Stimulated activated CD4-positive, alpha-beta T cell treated with anti-CD3 and anti-CD28 coated beads, Interleukin-1b, Interleukin-23, amount 100 ng/mL, for 48 hours (primary cell): ENCODE results near the gene CCDC50.

ENCODE experiments used
- DNase-seq: peaks from one replicate; pipeline ENCODE4 v3.0.0-alpha.2; 2020

The CCDC50 gene

DNA sequence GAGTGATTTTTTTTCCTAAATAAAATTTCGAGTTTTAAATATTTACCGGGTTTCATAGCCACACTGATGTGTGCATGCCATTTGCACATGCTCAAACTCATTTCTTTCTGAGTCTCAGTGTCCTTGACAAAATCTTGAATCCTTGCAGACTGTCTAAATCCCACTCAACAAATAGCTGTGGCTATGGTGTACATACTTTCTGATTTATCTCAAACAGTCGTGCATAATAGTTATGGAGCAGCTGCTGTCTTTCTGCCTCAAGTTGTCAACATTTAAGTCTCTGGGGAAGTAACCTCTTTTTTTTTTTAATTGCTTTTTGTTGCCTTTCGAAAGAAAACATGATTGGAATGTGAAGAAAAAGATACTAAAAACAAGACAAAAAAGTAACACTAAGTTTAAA is 53.9 kb downstream of the CCDC50 start:
- DNase-seq = no peak

DNA sequence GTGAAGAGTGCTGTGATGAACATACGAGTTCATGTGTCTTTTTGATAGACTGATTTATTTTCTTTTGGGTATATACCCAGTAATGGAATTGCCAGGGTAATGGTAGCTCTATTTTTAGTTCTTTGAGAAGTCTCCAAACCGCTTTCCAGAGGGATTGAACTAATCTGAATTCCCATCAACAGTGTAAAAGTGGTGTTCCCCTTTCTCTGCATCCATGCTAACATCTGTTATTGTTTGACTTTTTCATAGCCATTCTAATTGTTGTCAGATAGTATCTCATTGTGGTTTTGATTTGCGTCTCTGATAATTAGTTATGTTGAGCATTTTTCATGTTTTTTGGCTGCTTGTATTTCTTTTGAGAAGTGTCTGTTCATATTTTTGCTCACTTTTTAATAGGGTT is 55.9 kb downstream of the CCDC50 start:
- DNase-seq = no peak

DNA sequence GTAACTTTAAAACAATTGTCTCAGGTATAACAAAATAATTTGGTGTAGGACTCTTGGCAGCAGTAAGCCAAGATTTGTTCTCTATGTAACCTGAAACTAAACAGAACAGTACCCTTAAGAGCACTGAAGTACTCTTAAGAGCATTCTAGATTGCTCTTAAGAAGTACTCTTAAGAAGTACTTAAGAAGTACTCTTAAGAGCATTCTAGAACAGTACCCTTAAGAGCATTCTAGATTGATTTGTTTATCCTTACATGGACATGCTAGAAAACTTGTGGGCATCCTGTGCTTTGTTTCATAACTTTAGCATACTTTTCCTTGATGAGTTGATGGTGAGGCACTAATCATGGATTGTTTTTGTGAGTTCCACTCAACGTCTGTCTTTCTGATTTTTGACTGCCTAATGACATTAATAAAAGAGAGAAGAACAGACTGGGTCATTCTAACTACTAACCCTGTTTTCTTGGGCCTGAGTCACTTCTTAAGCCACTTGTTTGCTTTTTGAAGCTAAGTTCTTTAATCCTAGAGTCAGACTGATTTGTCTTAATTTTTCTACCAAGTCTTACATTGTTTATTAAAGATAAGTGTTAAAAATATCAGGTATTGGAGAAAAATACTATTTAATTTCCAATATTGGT is 58.4 kb downstream of the CCDC50 start:
- no peak for DNase-seq

DNA sequence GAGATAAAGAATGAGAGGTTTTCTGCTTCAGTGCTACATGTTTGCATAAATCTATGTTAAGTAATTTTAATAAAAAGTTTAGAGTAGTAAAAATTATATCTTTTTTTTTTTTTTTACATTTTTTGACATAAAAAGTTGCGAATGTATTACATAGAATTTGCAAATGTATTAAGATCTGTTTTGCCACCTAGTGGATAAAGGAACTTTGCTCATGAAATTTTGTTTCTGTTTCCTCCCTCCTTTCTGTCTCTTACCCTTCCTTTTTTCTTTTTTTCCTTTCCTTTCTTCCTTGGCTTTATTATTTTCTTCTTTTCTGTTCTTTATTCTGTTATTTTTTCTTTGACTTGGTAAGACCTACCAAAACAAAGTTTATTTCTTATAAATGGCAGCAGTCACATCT is 59.6 kb downstream of the CCDC50 start:
- DNase-seq = no peak

DNA sequence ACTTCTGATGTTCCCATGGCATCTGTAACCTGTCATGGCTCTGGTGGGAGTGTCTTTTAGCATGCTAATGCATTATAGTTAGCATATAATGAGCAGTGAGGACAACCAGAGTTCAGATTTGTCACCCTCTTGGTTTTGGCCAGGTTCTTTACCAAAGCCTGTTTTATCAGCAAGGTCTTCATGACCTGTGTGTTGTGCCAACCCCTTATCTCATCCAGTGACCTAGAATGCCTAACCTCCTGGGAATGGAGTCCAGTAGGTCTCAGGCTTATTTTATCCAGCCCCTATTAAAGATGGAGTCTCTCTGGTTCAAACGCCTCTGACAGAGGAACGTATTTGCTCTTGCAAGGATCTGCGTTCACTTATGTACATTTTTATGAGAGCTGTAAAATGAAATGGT is 61.4 kb downstream of the CCDC50 start:
- DNase-seq = no peak

DNA sequence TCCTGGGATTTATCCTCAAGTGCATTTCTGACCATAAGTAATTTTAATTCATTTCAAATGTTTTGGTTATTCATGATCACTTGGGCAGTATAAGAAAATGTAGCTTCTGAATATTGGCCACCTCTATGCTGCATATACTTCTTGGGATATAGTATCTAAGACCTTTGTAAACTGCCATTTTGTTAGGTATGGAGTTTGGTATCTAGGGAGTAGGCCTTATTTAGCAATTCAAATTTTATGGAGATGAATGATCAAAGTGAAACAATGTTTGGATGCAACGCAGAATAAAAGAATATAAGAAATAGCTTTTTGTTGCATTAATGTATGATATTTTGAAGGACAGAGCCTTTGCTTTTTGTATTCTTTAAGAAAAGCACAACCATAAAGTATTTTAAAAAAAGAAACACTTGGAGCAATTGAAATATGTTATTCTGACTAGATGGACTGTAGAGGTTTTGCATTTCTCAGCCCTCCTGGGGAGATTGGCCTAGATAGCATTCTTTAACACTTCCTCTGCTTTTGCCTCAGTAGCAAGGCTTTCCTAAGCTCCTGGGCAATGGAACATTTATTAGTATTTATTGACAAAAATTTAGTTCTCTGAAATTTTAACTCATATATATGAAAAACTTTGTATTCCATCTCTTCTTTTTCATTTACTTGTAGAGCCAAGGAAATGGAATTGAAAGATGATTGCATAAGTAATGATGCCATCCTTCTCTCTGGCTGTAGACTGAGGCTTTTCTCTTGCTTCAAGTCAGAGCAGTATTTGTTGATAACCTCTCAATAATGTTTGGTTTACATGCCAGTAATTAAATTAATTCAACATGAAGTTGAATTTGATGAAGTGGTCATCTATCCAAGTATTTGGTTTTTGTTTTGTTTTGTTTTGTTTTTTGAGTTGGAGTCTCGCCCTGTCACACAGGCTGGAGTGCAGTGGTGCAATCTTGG is 62.9 kb downstream of the CCDC50 start:
- no peak for DNase-seq

DNA sequence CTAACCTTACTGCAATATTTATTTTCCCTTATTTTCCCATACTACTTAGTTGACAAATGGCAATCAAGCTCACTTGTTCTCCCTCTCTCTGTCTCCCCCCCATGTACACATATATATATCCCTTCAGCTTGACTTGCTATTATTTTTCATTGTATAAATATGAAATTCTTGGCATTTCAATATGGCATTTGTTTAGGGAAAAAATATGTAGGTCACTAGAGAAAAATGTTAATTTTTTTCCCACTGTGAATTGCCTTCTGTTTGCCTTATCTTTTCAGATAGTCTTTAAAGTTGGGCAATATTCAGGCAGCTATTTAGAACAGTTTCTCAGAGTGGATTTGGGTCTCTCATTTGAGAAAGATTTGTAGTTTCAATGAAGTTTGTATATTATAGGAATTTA is 64.0 kb downstream of the CCDC50 start:
- no peak for DNase-seq

DNA sequence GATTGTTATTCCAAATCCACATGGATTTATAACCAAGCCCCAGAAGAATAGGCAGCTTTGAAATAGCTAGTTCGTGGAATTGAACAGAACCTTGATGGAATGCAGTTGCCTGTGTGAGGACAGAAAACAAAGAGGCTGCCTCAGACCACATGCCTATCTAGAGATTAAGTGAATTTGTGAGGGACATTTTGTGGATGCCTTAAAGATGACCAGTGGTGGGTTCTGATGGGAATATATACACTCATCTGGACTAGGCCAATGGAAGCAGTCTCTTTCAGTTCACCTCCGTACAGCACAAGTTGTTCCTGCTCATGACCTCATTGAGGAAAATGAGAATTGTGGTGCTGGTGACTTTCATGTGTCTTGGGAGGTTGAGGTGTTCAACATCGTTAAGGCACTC is 68.6 kb downstream of the CCDC50 start:
- DNase-seq = no peak

DNA sequence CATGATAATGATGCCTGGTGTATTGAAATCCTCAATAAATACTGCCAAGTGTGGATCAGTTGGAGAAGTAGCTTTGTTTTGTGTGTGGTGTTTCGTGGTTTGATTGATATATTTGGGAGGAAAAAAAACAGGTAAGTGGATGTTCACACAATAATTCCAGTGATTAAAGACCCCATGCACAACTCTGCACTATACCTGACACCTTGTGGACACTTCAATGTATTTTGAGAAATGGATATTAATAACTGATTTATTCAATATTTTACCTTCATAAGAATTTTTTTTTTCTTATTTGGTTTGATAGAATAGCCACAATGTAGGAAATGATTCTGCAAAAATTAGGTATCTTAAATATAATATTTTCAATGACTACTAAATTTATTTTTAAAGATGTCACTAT is 69.4 kb downstream of the CCDC50 start:
- no peak for DNase-seq

DNA sequence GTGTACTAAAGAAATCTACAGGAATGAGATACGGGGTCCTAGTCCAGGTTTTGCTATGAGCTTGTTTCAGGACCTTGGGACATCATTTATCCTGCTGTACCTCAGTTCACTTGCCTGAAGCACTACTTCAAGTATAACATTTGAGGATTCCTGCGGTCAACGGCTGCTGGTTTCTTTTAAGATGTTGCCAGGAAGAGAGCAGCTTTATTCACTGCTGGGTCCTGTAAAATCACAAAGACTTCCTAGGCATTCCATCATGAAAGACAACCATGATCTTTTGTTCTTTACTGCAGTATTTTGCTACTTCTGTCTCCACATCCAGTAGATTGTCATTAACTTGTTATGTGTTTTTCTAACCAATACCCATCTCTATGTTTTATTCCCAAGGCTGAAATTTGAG is 70.7 kb downstream of the CCDC50 start:
- DNase-seq = no peak

DNA sequence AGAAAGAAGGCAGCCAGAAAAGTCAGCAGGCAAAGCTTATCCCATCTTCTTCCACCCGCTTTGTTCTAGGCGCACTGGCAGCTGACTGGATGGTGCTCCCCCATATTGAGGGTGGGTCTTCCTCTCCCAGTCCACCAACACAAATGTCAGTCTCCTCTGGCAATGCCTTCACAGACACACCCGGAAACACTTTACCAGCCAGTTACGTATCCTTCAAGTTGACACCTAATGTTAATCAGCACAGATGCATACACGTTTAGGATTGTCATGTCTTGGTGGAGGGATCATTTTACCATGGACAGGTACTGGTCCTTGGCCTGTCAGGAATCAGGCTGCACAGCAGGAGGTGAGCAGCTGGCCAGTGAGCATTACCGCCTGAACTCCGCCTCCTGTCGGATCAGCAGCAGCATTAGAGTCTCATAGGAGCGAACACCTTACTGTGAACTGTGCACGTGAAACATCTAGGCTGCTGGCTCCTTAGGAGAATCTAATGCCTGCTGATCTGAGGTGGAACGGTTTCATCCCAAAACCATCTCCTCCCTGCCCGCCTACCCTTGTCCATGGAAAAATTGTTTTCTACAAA is 72.7 kb downstream of the CCDC50 start:
- no peak for DNase-seq

DNA sequence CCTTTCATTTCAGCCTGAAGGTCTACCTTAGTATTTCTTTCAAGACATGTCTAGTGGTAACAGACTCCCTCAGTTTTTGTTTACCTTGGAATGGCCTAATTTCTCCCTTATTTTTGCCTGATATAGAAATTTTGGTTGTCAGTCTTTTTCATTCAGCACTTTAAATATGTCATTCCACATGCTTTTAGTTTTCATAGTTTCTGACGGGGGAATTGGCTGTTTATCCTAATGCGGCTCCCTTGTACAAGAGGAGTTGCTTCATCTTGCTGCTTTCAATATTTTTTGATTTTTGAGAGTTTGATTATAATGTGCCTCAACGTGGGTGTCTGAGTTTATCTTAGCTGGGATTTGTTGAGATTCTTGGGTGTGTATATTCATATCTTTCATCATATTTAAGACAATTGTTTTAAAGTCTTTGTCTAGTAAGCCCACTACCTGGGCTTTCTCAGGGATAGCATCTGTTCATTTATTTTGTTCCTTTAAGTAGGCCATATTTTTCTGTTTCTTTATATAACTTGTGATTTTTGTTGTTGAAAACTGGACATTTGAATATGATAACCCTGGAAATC is 80.7 kb downstream of the CCDC50 start:
- no peak for DNase-seq

DNA sequence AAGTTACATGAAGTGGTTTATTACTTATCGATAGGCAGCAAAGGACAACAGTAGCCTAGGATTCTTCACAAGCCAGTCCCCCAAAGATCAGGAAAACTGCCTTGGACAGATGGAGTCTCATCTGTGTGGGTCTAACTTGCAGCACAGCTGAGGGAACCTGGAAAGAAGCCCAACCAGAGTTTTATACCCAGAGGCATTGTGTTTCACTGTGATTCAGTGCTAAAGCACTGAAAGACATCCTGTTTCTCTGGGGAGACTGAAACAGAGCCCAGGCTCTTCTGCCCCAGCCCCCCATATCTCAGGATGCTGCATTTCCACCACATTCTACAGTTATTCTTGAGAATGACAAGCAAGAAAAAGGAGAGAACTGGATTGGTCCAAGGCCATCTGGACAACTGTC is 83.6 kb downstream of the CCDC50 start:
- DNase-seq = no peak

DNA sequence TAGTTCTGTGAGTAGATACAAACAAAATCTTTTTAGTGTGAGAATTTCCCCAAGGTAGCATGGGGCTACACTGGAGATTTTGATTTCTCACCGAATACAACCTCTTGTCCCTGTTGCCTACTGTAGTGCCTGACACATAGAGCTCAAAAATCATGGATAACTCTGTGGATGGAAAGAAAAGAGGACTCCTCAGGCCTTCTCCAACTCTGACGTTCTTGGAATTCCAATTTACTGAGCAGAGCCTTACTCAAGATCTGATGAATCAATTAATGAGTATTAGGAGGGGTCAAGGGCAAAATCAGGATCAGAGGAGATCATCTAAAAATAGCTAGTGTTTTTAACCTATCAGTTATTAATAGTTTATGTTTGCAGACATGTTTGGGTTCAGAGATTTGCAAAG is 85.1 kb downstream of the CCDC50 start:
- DNase-seq = no peak

DNA sequence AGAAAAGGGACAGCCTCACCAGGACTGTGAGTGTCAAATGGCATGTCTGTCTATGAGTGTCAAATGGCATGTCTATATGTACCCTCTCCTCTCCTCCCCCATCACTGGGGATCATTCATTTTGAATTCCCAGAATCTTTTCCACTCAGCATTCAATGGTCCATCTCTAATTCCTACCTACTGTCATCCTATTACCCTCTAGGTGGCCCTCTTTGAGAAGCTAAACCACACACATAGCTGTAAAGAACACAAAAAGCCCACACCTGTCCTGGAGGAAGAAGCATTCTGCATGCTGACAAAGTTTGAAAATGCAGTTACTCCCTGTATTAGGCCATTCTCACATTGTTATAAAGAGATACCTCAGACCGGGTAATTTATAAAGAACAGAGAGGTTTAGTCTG is 85.5 kb downstream of the CCDC50 start:
- no peak for DNase-seq

DNA sequence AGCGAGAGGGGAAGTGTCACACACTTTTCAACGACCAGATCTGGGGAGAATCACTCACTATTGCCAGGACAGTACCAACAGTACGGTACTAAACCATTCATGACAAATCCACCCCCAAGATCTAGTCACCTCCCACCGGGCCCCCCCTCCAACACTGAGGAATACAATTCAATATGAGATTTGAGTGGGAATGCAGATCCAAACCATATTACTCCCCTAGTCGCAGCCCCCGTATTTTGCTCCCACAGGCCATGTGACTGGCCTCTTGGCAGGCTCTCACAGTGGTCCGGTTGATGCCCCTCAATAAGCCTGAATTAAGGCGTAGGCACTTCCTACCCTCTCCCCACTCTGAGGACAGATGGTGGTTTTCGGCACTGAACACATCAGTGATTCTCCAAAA is 86.4 kb downstream of the CCDC50 start:
- no peak for DNase-seq

DNA sequence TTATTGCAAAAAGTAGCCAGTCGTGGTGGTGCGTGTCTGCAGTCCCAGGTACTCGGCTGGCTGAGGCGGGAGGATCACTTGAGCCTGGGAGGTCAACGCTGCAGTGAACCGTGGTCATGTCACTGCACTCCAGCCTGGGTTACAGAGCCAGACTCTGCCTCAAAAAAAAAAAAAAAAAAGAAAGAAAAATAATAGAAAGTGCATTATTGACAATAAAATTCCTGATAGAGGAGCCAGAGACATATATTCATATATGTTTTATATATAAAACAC is 88.2 kb downstream of the CCDC50 start:
- DNase-seq = no peak

DNA sequence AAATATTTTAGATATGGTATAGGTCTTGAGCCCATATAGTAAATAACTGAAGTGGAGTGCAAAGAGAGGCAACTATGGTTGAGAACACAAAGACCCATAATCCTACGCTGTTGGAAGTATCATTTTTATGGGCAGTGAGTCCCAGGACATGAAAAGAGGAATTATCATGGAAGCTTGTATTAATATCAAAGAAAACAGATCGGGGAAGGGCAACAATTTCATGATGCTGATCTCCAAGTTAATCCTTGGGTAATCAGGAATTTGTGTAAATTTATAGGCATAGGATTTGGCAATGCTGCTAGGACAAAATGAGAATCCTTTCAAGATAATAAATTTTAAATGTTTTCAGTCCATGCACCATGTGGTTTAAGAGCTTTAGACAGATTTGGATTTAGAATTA is 91.6 kb downstream of the CCDC50 start:
- no peak for DNase-seq

DNA sequence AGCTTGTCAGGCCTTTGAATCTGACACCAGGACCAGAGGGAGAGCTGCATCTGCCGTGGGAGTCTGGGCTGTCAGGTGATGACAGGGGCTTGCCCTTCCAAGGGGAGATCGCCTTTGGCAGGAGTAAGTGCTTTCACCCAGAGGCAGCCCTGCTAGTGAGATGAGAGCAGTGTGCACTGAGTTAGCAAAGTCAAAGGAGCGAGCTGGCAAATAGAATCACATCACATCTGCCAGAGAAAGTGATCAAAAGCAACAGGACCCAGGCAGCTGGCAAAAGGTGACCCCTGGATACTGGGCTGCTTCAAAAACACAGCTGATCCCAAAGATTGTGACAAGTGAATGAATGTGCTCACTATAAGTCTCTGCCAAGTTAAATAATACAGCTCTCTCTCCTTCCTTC is 95.7 kb downstream of the CCDC50 start:
- DNase-seq = no peak

DNA sequence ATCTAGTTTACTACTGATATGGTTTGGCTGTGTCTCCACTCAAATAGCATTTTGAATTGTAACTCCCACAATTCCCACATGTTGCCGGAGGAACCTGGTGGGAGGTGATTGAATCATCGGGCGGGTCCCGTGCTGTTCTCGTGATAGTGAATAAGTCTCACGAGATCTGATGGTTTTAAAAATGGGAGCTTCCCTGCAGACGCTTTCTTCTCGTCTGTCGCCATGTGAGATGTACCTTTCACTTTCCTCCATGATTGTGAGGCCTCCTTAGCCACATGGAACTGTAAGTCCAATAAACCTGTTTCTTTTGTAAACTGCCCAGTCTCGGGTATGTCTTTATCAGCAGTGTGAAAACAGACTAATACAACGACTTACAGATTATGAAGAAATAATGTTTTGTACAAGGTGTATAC is 96.1 kb downstream of the CCDC50 start:
- DNase-seq = no peak

DNA sequence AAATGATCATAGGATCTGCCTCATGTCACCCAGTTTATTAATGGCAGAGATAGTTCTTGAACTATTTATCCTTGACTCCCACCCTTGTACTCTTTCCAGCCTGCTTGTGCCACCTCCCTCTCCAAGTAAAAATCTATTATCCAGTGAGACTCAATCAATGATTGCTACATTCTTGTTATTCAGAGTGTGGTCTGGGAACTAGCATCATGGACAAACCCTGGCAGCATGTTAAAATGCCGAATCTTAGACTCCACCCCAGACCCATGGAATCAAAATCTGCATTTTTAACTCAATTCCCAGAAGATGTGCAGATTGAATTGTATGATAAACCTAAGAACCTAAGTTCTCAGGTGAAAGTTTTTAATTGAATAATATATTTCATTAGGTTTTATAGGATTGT is 97.1 kb downstream of the CCDC50 start:
- no peak for DNase-seq

DNA sequence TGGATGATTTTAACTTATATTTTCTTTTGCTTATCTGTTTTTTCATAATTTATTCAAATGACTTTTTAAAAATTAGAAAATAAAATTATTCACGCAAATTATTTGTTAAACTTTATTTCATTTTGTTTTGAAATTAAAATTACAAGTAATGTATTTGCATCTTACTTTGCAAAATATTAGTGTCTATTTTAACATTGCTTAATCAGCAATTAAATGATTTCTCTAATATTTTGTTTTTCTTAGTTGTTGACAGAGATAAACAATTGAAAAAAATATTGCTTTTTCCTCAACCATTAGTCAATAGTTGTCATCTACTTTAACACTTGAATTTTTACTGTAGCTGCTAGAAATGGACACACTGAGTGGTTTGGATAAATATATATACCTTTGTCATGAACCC is 99.0 kb downstream of the CCDC50 start:
- no peak for DNase-seq

DNA sequence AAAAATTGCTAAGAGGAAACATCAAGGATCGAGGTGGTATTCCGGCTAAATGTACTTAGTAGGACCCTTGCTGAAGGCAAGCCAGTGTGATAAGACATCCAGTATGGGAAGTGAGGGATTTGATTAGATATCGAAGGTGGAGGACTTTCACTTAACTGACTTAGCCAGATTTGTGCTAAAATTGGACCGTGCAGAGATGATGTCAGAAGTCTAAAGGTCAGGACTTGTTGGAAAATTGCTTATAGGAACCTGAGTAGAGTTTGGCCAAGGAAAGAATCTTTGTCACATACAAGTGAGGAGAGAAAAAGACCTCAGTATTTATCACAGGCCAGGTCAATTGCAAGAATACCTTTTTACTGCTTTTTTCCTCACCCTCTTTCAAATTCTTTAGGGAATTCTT is 100.9 kb downstream of the CCDC50 start:
- DNase-seq = no peak

DNA sequence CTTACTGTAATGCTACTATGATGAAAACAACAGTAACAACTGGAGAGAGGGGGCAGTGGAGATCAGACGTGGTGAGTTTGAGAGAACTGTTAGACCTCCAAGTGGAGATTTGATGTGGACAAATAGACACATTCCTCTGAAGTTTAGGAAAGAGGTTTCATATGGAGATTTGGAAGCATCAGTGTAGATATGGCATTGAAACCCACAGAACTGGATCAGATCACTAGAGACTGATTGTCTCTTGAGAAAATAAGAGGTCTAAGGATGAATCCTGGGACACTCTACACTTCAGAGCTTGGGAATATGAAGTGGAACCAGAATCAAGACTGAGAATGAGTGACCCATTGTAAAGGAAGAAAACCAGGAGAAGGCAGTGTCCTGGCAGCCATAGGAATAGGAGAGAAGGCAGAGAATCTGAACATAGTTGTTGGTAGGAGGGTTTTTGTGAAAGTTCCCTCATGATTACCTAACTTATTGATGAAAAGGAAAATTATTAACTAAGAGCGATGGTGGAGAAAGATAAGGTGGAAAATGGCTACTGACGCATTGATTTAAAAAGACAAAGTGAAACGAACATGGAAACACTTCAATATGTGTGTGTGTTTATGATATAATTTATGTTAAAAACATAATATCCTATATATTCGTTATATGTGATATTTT is 102.1 kb downstream of the CCDC50 start:
- DNase-seq = no peak
